ENCODE data around the gene SULT4A1.

SULT4A1 gene

GRCh38 chr22:43892183-43892894 lies 30.0 kb upstream of the SULT4A1 start:
- H3K4me3 ChIP-seq (ENCODE audit: low read length) = no peak overlapping the region
- TF ChIP-seq, protein P1, sequence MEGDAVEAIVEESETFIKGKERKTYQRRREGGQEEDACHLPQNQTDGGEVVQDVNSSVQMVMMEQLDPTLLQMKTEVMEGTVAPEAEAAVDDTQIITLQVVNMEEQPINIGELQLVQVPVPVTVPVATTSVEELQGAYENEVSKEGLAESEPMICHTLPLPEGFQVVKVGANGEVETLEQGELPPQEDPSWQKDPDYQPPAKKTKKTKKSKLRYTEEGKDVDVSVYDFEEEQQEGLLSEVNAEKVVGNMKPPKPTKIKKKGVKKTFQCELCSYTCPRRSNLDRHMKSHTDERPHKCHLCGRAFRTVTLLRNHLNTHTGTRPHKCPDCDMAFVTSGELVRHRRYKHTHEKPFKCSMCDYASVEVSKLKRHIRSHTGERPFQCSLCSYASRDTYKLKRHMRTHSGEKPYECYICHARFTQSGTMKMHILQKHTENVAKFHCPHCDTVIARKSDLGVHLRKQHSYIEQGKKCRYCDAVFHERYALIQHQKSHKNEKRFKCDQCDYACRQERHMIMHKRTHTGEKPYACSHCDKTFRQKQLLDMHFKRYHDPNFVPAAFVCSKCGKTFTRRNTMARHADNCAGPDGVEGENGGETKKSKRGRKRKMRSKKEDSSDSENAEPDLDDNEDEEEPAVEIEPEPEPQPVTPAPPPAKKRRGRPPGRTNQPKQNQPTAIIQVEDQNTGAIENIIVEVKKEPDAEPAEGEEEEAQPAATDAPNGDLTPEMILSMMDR (conservative IDR thresholded peaks at IDR 0.05; ENCODE audit: low read length) = no peak

GRCh38 chr22:43891360-43892182 lies 29.3 kb upstream of the SULT4A1 start, which contains the start of gene PNPLA5:
Gene PNPLA5, minus strand, starts transcription at chr22:43892013. Its CDS starts 133 bp downstream, at chr22:43891880.
- TF ChIP-seq, protein P1 (conservative IDR thresholded peaks at IDR 0.05; ENCODE audit: low read length) = no peak
- peak within 1 kb of the TSS; percentile 34; the same call in 1 of the 2 replicates for H3K4me3 ChIP-seq (ENCODE audit: low read length)
- no peak for DNase-seq (ENCODE audit: low read depth)

More at GRCh38 chr22:43892183-43892894, 30.0 kb upstream of the SULT4A1 start:
- DNase-seq (ENCODE audit: low read depth) = no peak

- TF ChIP-seq, protein P1 (conservative IDR thresholded peaks at IDR 0.05; ENCODE audit: low read length) = no peak
- DNase-seq (ENCODE audit: low read depth) = no peak
- H3K4me3 ChIP-seq (ENCODE audit: low read length) = no peak overlapping the region
Measured at GRCh38 chr22:43890901-43891331, 28.6 kb upstream of the SULT4A1 start.

DNA sequence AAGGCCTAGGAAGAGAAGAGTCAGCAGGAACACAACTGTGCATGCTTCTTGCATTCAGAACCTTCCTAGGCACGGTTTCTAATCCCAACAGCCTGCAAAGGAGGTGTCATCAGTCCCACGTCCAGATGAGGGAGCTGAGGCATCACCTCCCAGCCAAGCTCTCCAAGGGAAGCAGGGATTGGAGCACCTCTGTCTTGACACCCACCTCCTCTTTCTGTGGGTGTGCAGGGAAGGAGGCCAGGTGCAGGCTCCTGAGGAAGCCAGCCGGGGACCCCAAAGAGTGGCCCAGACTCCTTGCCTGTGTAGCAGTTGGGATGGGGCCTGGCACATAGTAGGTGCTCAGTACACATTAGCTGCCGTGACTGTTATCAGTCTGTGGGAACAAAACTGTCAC lies 27.5 kb upstream of the SULT4A1 start:
- TF ChIP-seq, protein P1 (conservative IDR thresholded peaks at IDR 0.05; ENCODE audit: low read length) = peak; percentile 56
- DNase-seq (ENCODE audit: low read depth) = peak; percentile 42

DNA sequence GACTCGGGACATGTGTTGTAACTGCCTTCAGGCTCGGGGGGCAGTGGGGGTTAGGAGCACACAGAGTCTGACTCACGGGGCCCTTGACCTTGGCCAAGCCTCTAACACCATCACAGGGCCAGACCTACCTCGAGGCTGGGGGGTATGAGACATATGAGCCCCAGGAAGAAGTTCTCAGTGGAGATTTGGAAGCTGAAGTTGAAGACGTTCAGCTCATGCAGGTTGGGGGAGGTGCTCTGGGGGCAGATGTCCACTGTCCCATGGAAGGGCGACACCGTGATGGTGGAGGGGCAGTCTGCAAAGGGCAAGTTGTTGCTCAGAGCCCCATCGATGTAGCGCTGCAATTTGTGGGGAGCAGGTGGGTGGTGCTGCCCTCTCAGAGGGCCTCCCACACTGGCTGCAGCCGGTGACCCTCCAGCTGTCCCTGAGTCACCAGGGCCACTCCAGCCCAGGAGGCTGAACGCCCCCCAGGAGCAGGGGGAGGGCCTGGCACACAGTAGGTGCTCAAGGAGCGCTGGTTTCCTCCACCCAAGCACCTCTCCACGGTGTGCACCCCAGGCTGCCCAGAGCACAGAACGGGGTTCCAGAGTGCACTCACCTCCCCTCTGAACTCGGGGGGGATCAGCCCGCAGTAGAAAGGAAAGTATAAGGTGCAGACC lies 27.0 kb upstream of the SULT4A1 start:
- H3K4me3 ChIP-seq (ENCODE audit: low read length) = no peak overlapping the region
- TF ChIP-seq, protein P1 (conservative IDR thresholded peaks at IDR 0.05; ENCODE audit: low read length) = no peak
- no peak for DNase-seq (ENCODE audit: low read depth)

More for the DNA sequence above, 27.5 kb upstream of the SULT4A1 start:
- H3K4me3 ChIP-seq (ENCODE audit: low read length) = no peak overlapping the region

- TF ChIP-seq, protein P1 (conservative IDR thresholded peaks at IDR 0.05; ENCODE audit: low read length) = no peak
- H3K4me3 ChIP-seq (ENCODE audit: low read length) = no peak overlapping the region
- DNase-seq (ENCODE audit: low read depth) = no peak
Measured at GRCh38 chr22:43888740-43889139, 26.4 kb upstream of the SULT4A1 start.
